ENCODE data around the gene CAPN11. TPM values are rescaled to one million over a fixed set of nuclear protein-coding genes. Genes with fewer than 3 reads are reported as not detected.

Gene CAPN11
- total and polyA plus RNA-seq, 2 donors (not counting 3 experiments of a cell fraction or from before 2014, with no cell fraction given) = 1.4 to 1.7 TPM

- H3K4me2 ChIP-seq (ENCODE audit: insufficient read depth, low read length) = no peak overlapping the region
- ChIA-PET POLR2A (no interaction called here), CTCF (interaction anchor here (0.8 to 4.0 kb wide), 6 partner anchors 8 to 49 kb away, joined by 3 to 28 read pairs (median 4); no protein-coding TSS in a partner anchor)
- H3K36me3 ChIP-seq (ENCODE audit: control insufficient read depth in 2 of 2, extremely low read depth in 1 of 2, insufficient read depth in 2 of 2, low read length in 2 of 2) = peaks cover 5 to 24% of the 10 kb centered on the region in 2 experiments
- BruUV-seq (replicated peaks) = no TSS peak
- TF ChIP-seq GATA2 (IDR thresholded peaks at IDR 0.05; ENCODE audit: insufficient read depth, insufficient read length, low read depth, low read length) (no peak), CTCF (IDR thresholded peaks at IDR 0.05; ENCODE audit: extremely low read depth in 1 of 2, insufficient read depth in 1 of 2, low read depth in 1 of 2, low read length in 2 of 2) (peak; percentile 23 to 48), MAX (IDR thresholded peaks at IDR 0.05; ENCODE audit: insufficient read depth, insufficient read length) (no peak), POLR2A (IDR thresholded peaks at IDR 0.05; ENCODE audit: low read depth, low read length) (no peak), POLR2AphosphoS5 (IDR thresholded peaks at IDR 0.05; ENCODE audit: insufficient read depth, low read depth, low read length) (no peak)
- FAIRE-seq = no peak
- no peak overlapping the region for H2AFZ ChIP-seq (ENCODE audit: low read depth, low read length)
- peaks cover 24% of the 10 kb centered on the region for H3K4me1 ChIP-seq (ENCODE audit: control insufficient read depth, extremely low read depth, insufficient read depth, low read length)
- no peaks in the 10 kb centered on the region for H3K9me1 ChIP-seq (replicated peaks; ENCODE audit: control insufficient read depth, extremely low read depth, insufficient read depth, low read length)
- dilution Hi-C loops (cut with MboI; ENCODE audit: extremely low pct_ligation_motif_present, low sequenced_read_pairs) = no loop called here
- no peaks in the 10 kb centered on the region for H3K27me3 ChIP-seq (ENCODE audit: control insufficient read depth in 2 of 2, insufficient read depth in 2 of 2, low read length in 2 of 2)
- H3K9ac ChIP-seq (replicated peaks; ENCODE audit: extremely low read depth, insufficient read depth, low read length) = no peak overlapping the region
- no peak for DNase-seq (ENCODE audit: low read depth, low spot score)
- no peaks in the 10 kb centered on the region for H4K20me1 ChIP-seq (replicated peaks; ENCODE audit: control insufficient read depth, extremely low read depth, insufficient read depth, low read length)
- H3K9me3 ChIP-seq (replicated peaks; ENCODE audit: control insufficient read depth, insufficient read depth, low read length) = no peaks in the 10 kb centered on the region
- intact Hi-C loops (cut with micrococcal nuclease) = no loop called here
- no peak overlapping the region for H3K4me3 ChIP-seq (replicated peaks in 1 of 3; ENCODE audit: insufficient read depth in 1 of 3, low read depth in 1 of 3, low read length in 3 of 3)
- no peak overlapping the region for H3K27ac ChIP-seq (ENCODE audit: insufficient read depth, low read depth, low read length)
- peaks cover 30% of the 10 kb centered on the region for H3K79me2 ChIP-seq (ENCODE audit: control insufficient read depth, insufficient read depth, low read length)
These were observed 45.2 kb upstream of the CAPN11 start for GRCh38 chr6:44113414-44113813.

Data from endothelial cell of umbilical vein (primary cell).